ENCODE measurements around the gene SEMA4D. TPM values are rescaled to one million over a fixed set of nuclear protein-coding genes. Genes with fewer than 3 reads are reported as not detected.

The SEMA4D gene
- total RNA-seq, 1 donor = 0.72 TPM

DNA sequence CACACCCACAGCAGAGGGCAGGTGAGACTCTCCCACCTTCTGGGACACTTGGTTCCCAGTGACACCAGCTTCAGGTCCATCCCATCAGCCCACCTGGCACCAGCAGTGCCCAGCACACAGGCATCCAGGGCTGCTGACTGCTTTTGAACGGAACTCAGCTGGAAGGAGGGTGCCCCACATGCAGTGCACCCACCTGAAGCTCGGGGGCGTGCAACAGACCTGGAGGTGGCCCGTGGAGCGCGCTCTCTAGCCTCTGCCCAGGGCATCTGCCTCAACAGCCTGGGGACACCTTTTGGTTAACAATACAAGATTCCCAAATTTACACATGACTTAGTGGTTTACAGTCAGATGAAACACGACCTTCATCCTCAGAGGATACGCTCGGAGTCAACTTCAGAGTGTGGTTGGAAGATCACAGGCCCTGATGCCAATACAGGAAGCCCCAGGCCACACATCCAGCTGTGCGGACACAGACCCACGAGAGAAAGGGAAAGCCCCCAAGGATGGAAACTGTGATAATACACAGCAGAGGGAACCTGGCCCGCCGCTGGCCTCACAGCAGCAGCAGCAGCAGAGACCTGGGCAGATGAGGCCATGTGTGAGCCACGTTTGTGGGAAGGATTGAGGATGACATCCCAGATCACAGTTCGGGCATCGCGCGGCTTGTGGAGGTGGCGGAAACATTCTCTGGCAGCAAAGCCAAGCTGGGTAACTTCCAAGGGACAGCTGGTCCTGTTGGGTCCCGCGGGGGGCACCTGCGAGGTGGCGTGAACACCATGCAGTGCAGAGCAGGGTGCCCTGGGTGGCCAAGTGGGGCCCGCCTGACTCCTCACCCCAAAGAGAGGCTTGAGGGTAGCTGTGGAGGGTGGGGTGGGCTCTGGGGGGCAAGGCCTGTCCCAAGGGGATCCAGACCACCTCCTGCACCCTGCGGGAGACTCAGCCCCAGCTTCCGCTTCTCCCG, 115.6 kb downstream of the SEMA4D start:
- TF ChIP-seq CTCF (IDR thresholded peaks at IDR 0.05; ENCODE audit: extremely low read depth, low read depth, low read length) = no peak
- Histone ChIP-seq H3K27ac (ENCODE audit: low read depth, low read length) (no peak overlapping the region), H3K79me2 (ENCODE audit: insufficient read depth, low read length) (no peaks in the 10 kb centered on the region), H3K9me3 (ENCODE audit: low read depth, low read length) (no peaks in the 10 kb centered on the region), H3K4me1 (ENCODE audit: insufficient read depth, low read length) (no peaks in the 10 kb centered on the region), H3K4me3 (ENCODE audit: insufficient read depth, low read length) (no peak overlapping the region), H3K27me3 (ENCODE audit: insufficient read depth, low read length) (no peaks in the 10 kb centered on the region), H2AFZ (ENCODE audit: low read length) (no peak overlapping the region), H3K4me2 (ENCODE audit: insufficient read depth, low read length) (no peak overlapping the region), H4K20me1 (ENCODE audit: insufficient read depth, low read length) (no peaks in the 10 kb centered on the region), H3K36me3 (ENCODE audit: insufficient read depth, low read length) (no peaks in the 10 kb centered on the region)
- peak; percentile 88 for DNase-seq (ENCODE audit: insufficient read length, low spot score, missing footprints)

- H3K36me3 ChIP-seq (ENCODE audit: insufficient read depth, low read length) = no peaks in the 10 kb centered on the region
- no peak for TF ChIP-seq CTCF (IDR thresholded peaks at IDR 0.05; ENCODE audit: extremely low read depth, low read depth, low read length)
- no peaks in the 10 kb centered on the region for H3K27me3 ChIP-seq (ENCODE audit: insufficient read depth, low read length)
- no peaks in the 10 kb centered on the region for H3K4me1 ChIP-seq (ENCODE audit: insufficient read depth, low read length)
- DNase-seq (ENCODE audit: insufficient read length, low spot score, missing footprints) = no peak
- H2AFZ ChIP-seq (ENCODE audit: low read length) = no peak overlapping the region
- H3K4me2 ChIP-seq (ENCODE audit: insufficient read depth, low read length) = no peak overlapping the region
- H3K9me3 ChIP-seq (ENCODE audit: low read depth, low read length) = no peaks in the 10 kb centered on the region
- H3K27ac ChIP-seq (ENCODE audit: low read depth, low read length) = no peak overlapping the region
- no peaks in the 10 kb centered on the region for H3K79me2 ChIP-seq (ENCODE audit: insufficient read depth, low read length)
- no peaks in the 10 kb centered on the region for H4K20me1 ChIP-seq (ENCODE audit: insufficient read depth, low read length)
- no peak overlapping the region for H3K4me3 ChIP-seq (ENCODE audit: insufficient read depth, low read length)
Observed at GRCh38 chr9:89381308-89381609, 116.7 kb downstream of the SEMA4D start.

DNA sequence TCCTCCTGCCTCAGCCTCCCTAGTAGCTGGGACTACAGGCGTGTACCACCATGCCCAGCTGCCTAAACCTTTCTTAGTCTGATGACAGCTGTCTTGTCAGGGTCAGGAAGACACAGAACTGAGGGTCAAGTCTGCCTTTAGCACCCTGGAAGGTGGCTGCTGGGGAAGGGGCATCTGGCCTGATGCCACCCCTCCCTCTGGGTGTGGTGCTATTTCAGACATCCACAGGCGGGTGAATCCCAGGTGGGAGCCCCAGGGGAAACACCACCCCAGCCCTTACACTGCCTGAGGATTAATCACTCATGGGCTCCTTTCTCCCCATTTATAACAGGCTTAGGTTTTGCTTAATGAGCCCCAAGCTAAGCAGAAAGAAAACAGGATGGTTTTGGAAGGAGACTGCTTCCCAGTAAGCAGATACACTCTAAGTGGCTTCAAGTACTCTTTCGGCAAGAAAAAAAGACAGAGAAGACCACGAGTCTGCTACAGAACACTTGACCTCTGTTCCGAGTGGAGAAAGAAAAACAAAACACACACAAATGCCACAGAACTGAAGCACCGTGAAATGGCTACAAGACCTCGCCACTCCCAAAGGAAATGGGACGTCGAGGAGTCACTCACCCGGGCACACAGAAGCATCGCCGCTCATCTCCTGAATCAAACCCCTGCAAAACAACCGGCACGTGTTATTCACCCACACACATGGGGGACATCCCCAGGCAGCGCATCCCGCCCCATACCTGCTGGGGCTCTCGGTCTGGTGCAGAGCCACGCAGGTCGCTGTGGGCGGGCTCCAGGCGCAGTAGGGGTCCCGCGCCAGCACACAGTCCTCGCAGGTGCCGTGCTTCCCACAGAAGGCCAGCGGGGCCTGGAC, 117.2 kb downstream of the SEMA4D start:
- no peak for TF ChIP-seq CTCF (IDR thresholded peaks at IDR 0.05; ENCODE audit: extremely low read depth, low read depth, low read length)
- H3K4me1 ChIP-seq (ENCODE audit: insufficient read depth, low read length) = no peaks in the 10 kb centered on the region

More for the DNA sequence above, 117.2 kb downstream of the SEMA4D start:
- Histone ChIP-seq H3K4me2 (ENCODE audit: insufficient read depth, low read length) (no peak overlapping the region), H3K27me3 (ENCODE audit: insufficient read depth, low read length) (no peaks in the 10 kb centered on the region), H3K36me3 (ENCODE audit: insufficient read depth, low read length) (no peaks in the 10 kb centered on the region), H3K79me2 (ENCODE audit: insufficient read depth, low read length) (no peaks in the 10 kb centered on the region), H3K27ac (ENCODE audit: low read depth, low read length) (no peak overlapping the region), H4K20me1 (ENCODE audit: insufficient read depth, low read length) (no peaks in the 10 kb centered on the region), H3K9me3 (ENCODE audit: low read depth, low read length) (no peaks in the 10 kb centered on the region), H2AFZ (ENCODE audit: low read length) (no peak overlapping the region), H3K4me3 (ENCODE audit: insufficient read depth, low read length) (no peak overlapping the region)
- DNase-seq (ENCODE audit: insufficient read length, low spot score, missing footprints) = peak; percentile 49

Data from osteoblast (primary cell).